ENCODE results near the gene JARID2.

- TF ChIP-seq CTCF (IDR thresholded peaks at IDR 0.05; ENCODE audit: low read depth, low read length) (no peak), MYC (IDR thresholded peaks at IDR 0.05; ENCODE audit: low read depth, low read length) (no peak)
These were observed 271.7 kb downstream of the JARID2 start for GRCh38 chr6:15517600-15517999.

Data from NB4 (cell line).